Measurements from ENCODE around the gene ITPK1. TPM values are rescaled to one million over a fixed set of nuclear protein-coding genes. Genes with fewer than 3 reads are reported as not detected.
A peak's percentile ranks its signal among the peaks of the same experiment; 100 is the strongest.

The ITPK1 gene
- total RNA-seq, 1 experiment from 2014 or later, result 53.2 TPM

- DNase-seq (ENCODE audit: low read depth), result no peak
- in situ Hi-C loops (cut with HindIII; ENCODE audit: low pct_unique_long_range_greater_than_20kb, low sequenced_read_pairs), result no loop called here
Measured at GRCh38 chr14:93056166-93056839, 59.4 kb downstream of the ITPK1 start.

- DNase-seq (ENCODE audit: low read depth), result no peak
- in situ Hi-C loops (cut with HindIII; ENCODE audit: low pct_unique_long_range_greater_than_20kb, low sequenced_read_pairs), result no loop called here
Measured at GRCh38 chr14:93055651-93056115, 60.0 kb downstream of the ITPK1 start.

- in situ Hi-C loops (cut with HindIII; ENCODE audit: low pct_unique_long_range_greater_than_20kb, low sequenced_read_pairs), result no loop called here
- no peak for DNase-seq (ENCODE audit: low read depth)
Measured at GRCh38 chr14:93054876-93055275, 60.8 kb downstream of the ITPK1 start.

- in situ Hi-C loops (cut with HindIII; ENCODE audit: low pct_unique_long_range_greater_than_20kb, low sequenced_read_pairs), result no loop called here
Measured at GRCh38 chr14:93054006-93054405, 61.7 kb downstream of the ITPK1 start.

GRCh38 chr14:93051600-93052546, 63.9 kb downstream of the ITPK1 start:
- in situ Hi-C loops (cut with HindIII; ENCODE audit: low pct_unique_long_range_greater_than_20kb, low sequenced_read_pairs), result no loop called here
- DNase-seq (ENCODE audit: low read depth), result no peak

More at GRCh38 chr14:93054006-93054405, 61.7 kb downstream of the ITPK1 start:
- no peak for DNase-seq (ENCODE audit: low read depth)

GRCh38 chr14:93050761-93051160, 65.0 kb downstream of the ITPK1 start:
- in situ Hi-C loops (cut with HindIII; ENCODE audit: low pct_unique_long_range_greater_than_20kb, low sequenced_read_pairs), result no loop called here
- DNase-seq (ENCODE audit: low read depth), result no peak

- DNase-seq (ENCODE audit: low read depth), result no peak
- in situ Hi-C loops (cut with HindIII; ENCODE audit: low pct_unique_long_range_greater_than_20kb, low sequenced_read_pairs), result no loop called here
Measured at GRCh38 chr14:93049867-93050331, 65.8 kb downstream of the ITPK1 start.

GRCh38 chr14:93049315-93049714, 66.4 kb downstream of the ITPK1 start:
- in situ Hi-C loops (cut with HindIII; ENCODE audit: low pct_unique_long_range_greater_than_20kb, low sequenced_read_pairs), result no loop called here
- no peak for DNase-seq (ENCODE audit: low read depth)

- DNase-seq (ENCODE audit: low read depth), result no peak
- in situ Hi-C loops (cut with HindIII; ENCODE audit: low pct_unique_long_range_greater_than_20kb, low sequenced_read_pairs), result no loop called here
Measured at GRCh38 chr14:93048843-93049242, 66.9 kb downstream of the ITPK1 start.

GRCh38 chr14:93047661-93048060, 68.1 kb downstream of the ITPK1 start:
- DNase-seq (ENCODE audit: low read depth), result no peak
- in situ Hi-C loops (cut with HindIII; ENCODE audit: low pct_unique_long_range_greater_than_20kb, low sequenced_read_pairs), result no loop called here

- no peak for DNase-seq (ENCODE audit: low read depth)
- in situ Hi-C loops (cut with HindIII; ENCODE audit: low pct_unique_long_range_greater_than_20kb, low sequenced_read_pairs), result no loop called here
Measured at GRCh38 chr14:93047157-93047556, 68.6 kb downstream of the ITPK1 start.

- in situ Hi-C loops (cut with HindIII; ENCODE audit: low pct_unique_long_range_greater_than_20kb, low sequenced_read_pairs), result no loop called here
Measured at GRCh38 chr14:93046705-93047050, 69.0 kb downstream of the ITPK1 start.

GRCh38 chr14:93045965-93046704, 69.6 kb downstream of the ITPK1 start:
- no peak for DNase-seq (ENCODE audit: low read depth)
- in situ Hi-C loops (cut with HindIII; ENCODE audit: low pct_unique_long_range_greater_than_20kb, low sequenced_read_pairs), result no loop called here

More at GRCh38 chr14:93046705-93047050, 69.0 kb downstream of the ITPK1 start:
- no peak for DNase-seq (ENCODE audit: low read depth)

GRCh38 chr14:93045211-93045674, 70.5 kb downstream of the ITPK1 start:
- in situ Hi-C loops (cut with HindIII; ENCODE audit: low pct_unique_long_range_greater_than_20kb, low sequenced_read_pairs), result no loop called here
- DNase-seq (ENCODE audit: low read depth), result no peak

GRCh38 chr14:93044556-93044955, 71.2 kb downstream of the ITPK1 start:
- in situ Hi-C loops (cut with HindIII; ENCODE audit: low pct_unique_long_range_greater_than_20kb, low sequenced_read_pairs), result no loop called here
- DNase-seq (ENCODE audit: low read depth), result no peak

GRCh38 chr14:93044121-93044520, 71.6 kb downstream of the ITPK1 start:
- no peak for DNase-seq (ENCODE audit: low read depth)
- in situ Hi-C loops (cut with HindIII; ENCODE audit: low pct_unique_long_range_greater_than_20kb, low sequenced_read_pairs), result no loop called here

- in situ Hi-C loops (cut with HindIII; ENCODE audit: low pct_unique_long_range_greater_than_20kb, low sequenced_read_pairs), result no loop called here
- DNase-seq (ENCODE audit: low read depth), result peak; percentile 74
Measured at GRCh38 chr14:93042968-93043940, 72.5 kb downstream of the ITPK1 start.

All from Caki2 (cell line).